ENCODE results near the gene ALG12. TPM values are rescaled to one million over a fixed set of nuclear protein-coding genes. Genes with fewer than 3 reads are reported as not detected.

ALG12 gene
- total and polyA plus RNA-seq, 2 of the 8 experiments (the other 6 are each of a cell fraction or from before 2014, with no cell fraction given): 13.4 to 22.5 TPM

GRCh38 chr22:49894322-49895054 lies 23.8 kb downstream of the ALG12 start:
- H2BK12ac ChIP-seq (ENCODE audit: low read depth, low read length): 0 out of 2 replicates have a peak overlapping the region, but pooled peaks have one; percentile 17
- no peak overlapping the region for H3K4me3 ChIP-seq (ENCODE audit: extremely low read depth in 1 of 4, insufficient read depth in 2 of 4, low read depth in 3 of 4, low read length in 4 of 4)
- no peak overlapping the region for H2AK5ac ChIP-seq (ENCODE audit: low read depth, low read length)
- no peak overlapping the region for H3K23ac ChIP-seq (ENCODE audit: insufficient read length)
- 89% methylated on average over 8 of the region's 8 CpGs; no CpG with 5 or more reads in 1 of the 2 experiments for WGBS, 2 experiments (ENCODE audit: extremely low coverage in 1 of 2, insufficient coverage in 1 of 2, insufficient read length in 1 of 2, insufficient replicate concordance in 2 of 2, low coverage in 1 of 2, low lambda C conversion rate in 2 of 2, missing lambda C conversion rate in 1 of 2)
- no peak overlapping the region for H2BK15ac ChIP-seq (ENCODE audit: low read length)
- no peaks in the 10 kb centered on the region for H3K27me3 ChIP-seq (replicated peaks in 1 of 4; ENCODE audit: control insufficient read depth in 3 of 4, extremely low read depth in 1 of 4, insufficient read depth in 3 of 4, low read length in 3 of 4)
- H3K56ac ChIP-seq (replicated peaks; ENCODE audit: insufficient read length, low read depth, low read length): no peak overlapping the region
- no peak overlapping the region for H2BK120ac ChIP-seq (replicated peaks; ENCODE audit: low read depth, low read length)
- peaks cover 0 to 15% (median 3%) of the 10 kb centered on the region in 4 experiments; a peak in 2 of 8 replicates for H3K36me3 ChIP-seq (ENCODE audit: control insufficient read depth in 2 of 4, insufficient read depth in 4 of 4, low read length in 3 of 4)
- no peak overlapping the region for H3K4ac ChIP-seq (replicated peaks; ENCODE audit: insufficient read length, low read depth, low read length)
- no peak overlapping the region for H3K4me2 ChIP-seq (ENCODE audit: insufficient read depth in 1 of 2, low read depth in 2 of 2, low read length in 2 of 2)
- no peak overlapping the region for H2BK20ac ChIP-seq (ENCODE audit: low read length)
- H4K5ac ChIP-seq (ENCODE audit: insufficient read length, low read depth, low read length): no peak overlapping the region
- no peak overlapping the region for H3K18ac ChIP-seq (ENCODE audit: extremely low read depth, low read length)
- no peaks in the 10 kb centered on the region for H3K4me1 ChIP-seq (replicated peaks in 1 of 4; ENCODE audit: control insufficient read depth in 3 of 4, insufficient read depth in 4 of 4, low read length in 3 of 4)
- DNase-seq (ENCODE audit: low read depth in 1 of 2, low spot score in 2 of 2): no peak
- no peak overlapping the region for H2AFZ ChIP-seq (ENCODE audit: low read length)
- TF ChIP-seq EP300 (IDR thresholded peaks at IDR 0.05; ENCODE audit: borderline replicate concordance in 1 of 2, low read depth in 2 of 2, low read length in 2 of 2) (no peak), BCL11A (IDR thresholded peaks at IDR 0.05; ENCODE audit: low read depth in 2 of 2, low read length in 2 of 2) (no peak), FOSL1 (IDR thresholded peaks at IDR 0.05; ENCODE audit: insufficient read depth, low read depth, low read length) (no peak), SUZ12 (IDR thresholded peaks at IDR 0.05; ENCODE audit: low read length) (no peak), POLR2AphosphoS5 (IDR thresholded peaks at IDR 0.05; ENCODE audit: low read depth, low read length) (peak; percentile 37; the same call in 1 of the 2 replicates), SP1 (IDR thresholded peaks at IDR 0.05; ENCODE audit: low read depth, low read length) (no peak)
- no peaks in the 10 kb centered on the region for H3K79me2 ChIP-seq (ENCODE audit: control insufficient read depth in 1 of 2, insufficient read depth in 2 of 2, low read length in 2 of 2)
- peak overlapping the region; percentile 39; the same call in 1 of the 2 replicates for H4K8ac ChIP-seq (ENCODE audit: extremely low read depth, insufficient read depth, low read length)
- peaks cover 3 to 5% of the 10 kb centered on the region in 2 experiments; a peak in 3 of 4 replicates for H3K9me3 ChIP-seq (ENCODE audit: insufficient read depth in 2 of 2, low read depth in 1 of 2, low read length in 1 of 2)
- no peaks in the 10 kb centered on the region for H3K79me1 ChIP-seq (ENCODE audit: low read depth, low read length)
- no peak overlapping the region for H3K14ac ChIP-seq (ENCODE audit: insufficient read length)
- H2BK5ac ChIP-seq (ENCODE audit: low read depth, low read length): no peak overlapping the region
- POLR2A ChIA-PET (ENCODE audit: partially characterized antibody): interaction anchor here (0.6 to 1.0 kb wide), 3 partner anchors 14 to 727 kb away, joined by 3 to 4 read pairs (median 3); no protein-coding TSS in a partner anchor
- no peak overlapping the region for H4K91ac ChIP-seq (replicated peaks; ENCODE audit: insufficient read length, low read length)
- FAIRE-seq: no peak
- H4K20me1 ChIP-seq (replicated peaks in 1 of 2; ENCODE audit: control insufficient read depth in 1 of 2, insufficient read depth in 2 of 2, low read length in 2 of 2): peaks cover 0 to 1% of the 10 kb centered on the region in 2 experiments
- no peak overlapping the region for H3K9ac ChIP-seq (replicated peaks in 1 of 4; ENCODE audit: extremely low read depth in 1 of 4, low read depth in 3 of 4, low read length in 3 of 4)
- CTCF ChIA-PET (ENCODE audit: partially characterized antibody): interaction anchor here (0.9 to 1.3 kb wide), 3 partner anchors 9 to 127 kb away, joined by 3 to 6 read pairs (median 3); no protein-coding TSS in a partner anchor
- H3K27ac ChIP-seq (ENCODE audit: low read depth, low read length): no peak overlapping the region
- H3K23me2 ChIP-seq (ENCODE audit: low read depth, low read length): no peaks in the 10 kb centered on the region

Measured in H1 (cell line).